HG03439 (cell line): ENCODE data around the gene DOK7.

Experiments
- ATAC-seq: cut with Tn5 transposase; IDR thresholded peaks from one replicate; pipeline ENCODE4 v1.9.1; 2021; ENCODE audit warnings: mild to moderate bottlenecking, moderate library complexity; ENCODE audit not compliant: unreplicated experiment

DOK7 gene

GRCh38 chr4:3472411-3473141 lies 9.5 kb downstream of the DOK7 start:
- no peak for ATAC-seq

GRCh38 chr4:3473181-3473950 lies 10.3 kb downstream of the DOK7 start:
- ATAC-seq = no peak

GRCh38 chr4:3473996-3474765 lies 11.1 kb downstream of the DOK7 start:
- ATAC-seq = no peak

GRCh38 chr4:3475041-3475712 lies 12.1 kb downstream of the DOK7 start:
- no peak for ATAC-seq

- no peak for ATAC-seq
Observed at GRCh38 chr4:3475713-3476260, 12.7 kb downstream of the DOK7 start.

GRCh38 chr4:3476341-3476747 lies 13.2 kb downstream of the DOK7 start:
- ATAC-seq = no peak

- ATAC-seq = no peak
Observed at GRCh38 chr4:3476936-3477749, 14.0 kb downstream of the DOK7 start.

GRCh38 chr4:3477750-3478430 lies 14.8 kb downstream of the DOK7 start:
- no peak for ATAC-seq

- no peak for ATAC-seq
Observed at GRCh38 chr4:3478446-3479357, 15.6 kb downstream of the DOK7 start.

- ATAC-seq = no peak
Observed at GRCh38 chr4:3479358-3480101, 16.4 kb downstream of the DOK7 start.

GRCh38 chr4:3480528-3481112 lies 17.5 kb downstream of the DOK7 start:
- ATAC-seq = no peak

- no peak for ATAC-seq
Observed at GRCh38 chr4:3481113-3481531, 18.0 kb downstream of the DOK7 start.

- no peak for ATAC-seq
Observed at GRCh38 chr4:3481783-3482393, 18.8 kb downstream of the DOK7 start.

GRCh38 chr4:3482707-3483106 lies 19.6 kb downstream of the DOK7 start:
- no peak for ATAC-seq

GRCh38 chr4:3483471-3483921 lies 20.4 kb downstream of the DOK7 start:
- no peak for ATAC-seq

- no peak for ATAC-seq
Observed at GRCh38 chr4:3484057-3484973, 21.2 kb downstream of the DOK7 start.
